ENCODE data around the gene CHRNB2. TPM values are rescaled to one million over a fixed set of nuclear protein-coding genes. Genes with fewer than 3 reads are reported as not detected.

Gene CHRNB2
- total RNA-seq, 2 donors from 2014 or later: 0.24 TPM; not detected in 1

GRCh38 chr1:154573168-154573510, 5.6 kb downstream of the CHRNB2 start:
- Histone ChIP-seq H3K9me3 (no peaks in the 10 kb centered on the region), H3K4me3 (no peak overlapping the region), H3K27me3 (no peaks in the 10 kb centered on the region), H3K4me1 (peaks cover 0 to 16% of the 10 kb centered on the region in 2 donors), H3K36me3 (no peaks in the 10 kb centered on the region), H3K27ac (no peak overlapping the region)
- TF ChIP-seq CTCF (IDR thresholded peaks at IDR 0.05): no peak
- no peak for DNase-seq (ENCODE audit: low spot score)

- no peak overlapping the region for H3K4me3 ChIP-seq
- no peaks in the 10 kb centered on the region for H3K9me3 ChIP-seq
- H3K36me3 ChIP-seq: peaks cover 13% of the 10 kb centered on the region
- no peak overlapping the region for H3K27ac ChIP-seq
- DNase-seq (ENCODE audit: low spot score): no peak
- H3K27me3 ChIP-seq: no peaks in the 10 kb centered on the region
- H3K4me1 ChIP-seq: peaks cover 0 to 21% of the 10 kb centered on the region in 2 donors
- TF ChIP-seq CTCF (IDR thresholded peaks at IDR 0.05): no peak
Measured at GRCh38 chr1:154574716-154575115, 7.1 kb downstream of the CHRNB2 start.

GRCh38 chr1:154575147-154575927, 7.8 kb downstream of the CHRNB2 start:
- Histone ChIP-seq H3K9me3 (no peaks in the 10 kb centered on the region), H3K4me1 (peaks cover 0 to 21% of the 10 kb centered on the region in 2 donors), H3K4me3 (no peak overlapping the region), H3K27ac (no peak overlapping the region), H3K27me3 (no peaks in the 10 kb centered on the region), H3K36me3 (peaks cover 18% of the 10 kb centered on the region)
- no peak for TF ChIP-seq CTCF (IDR thresholded peaks at IDR 0.05)
- no peak for DNase-seq (ENCODE audit: low spot score)

GRCh38 chr1:154575951-154576566, 8.5 kb downstream of the CHRNB2 start:
- Histone ChIP-seq H3K36me3 (peaks cover 25% of the 10 kb centered on the region), H3K27me3 (no peaks in the 10 kb centered on the region), H3K4me1 (peaks cover 0 to 21% of the 10 kb centered on the region in 2 donors), H3K4me3 (no peak overlapping the region), H3K9me3 (no peaks in the 10 kb centered on the region), H3K27ac (no peak overlapping the region)
- no peak for DNase-seq (ENCODE audit: low spot score)
- TF ChIP-seq CTCF (IDR thresholded peaks at IDR 0.05): no peak

- Histone ChIP-seq H3K36me3 (peaks cover 37% of the 10 kb centered on the region), H3K4me1 (peaks cover 0 to 21% of the 10 kb centered on the region in 2 donors), H3K4me3 (no peak overlapping the region), H3K27ac (no peak overlapping the region), H3K27me3 (no peaks in the 10 kb centered on the region), H3K9me3 (no peaks in the 10 kb centered on the region)
- DNase-seq (ENCODE audit: low spot score): no peak
- no peak for TF ChIP-seq CTCF (IDR thresholded peaks at IDR 0.05)
Measured at GRCh38 chr1:154577346-154578057, 9.9 kb downstream of the CHRNB2 start.

Measured in right atrium auricular region (tissue), 2 donors.